GM19397 (cell line): ENCODE data around the gene ULK2.
"Not testable (repeated sequence)": the region's sequence is repeated elsewhere in the genome, so short reads cannot be mapped to it uniquely, and the experiment has no call there.

Experiments
- ATAC-seq: cut with Tn5 transposase; IDR thresholded peaks from one replicate; pipeline ENCODE4 v1.9.1; 2021; ENCODE audit warnings: mild to moderate bottlenecking, moderate library complexity; ENCODE audit not compliant: unreplicated experiment

The ULK2 gene

DNA sequence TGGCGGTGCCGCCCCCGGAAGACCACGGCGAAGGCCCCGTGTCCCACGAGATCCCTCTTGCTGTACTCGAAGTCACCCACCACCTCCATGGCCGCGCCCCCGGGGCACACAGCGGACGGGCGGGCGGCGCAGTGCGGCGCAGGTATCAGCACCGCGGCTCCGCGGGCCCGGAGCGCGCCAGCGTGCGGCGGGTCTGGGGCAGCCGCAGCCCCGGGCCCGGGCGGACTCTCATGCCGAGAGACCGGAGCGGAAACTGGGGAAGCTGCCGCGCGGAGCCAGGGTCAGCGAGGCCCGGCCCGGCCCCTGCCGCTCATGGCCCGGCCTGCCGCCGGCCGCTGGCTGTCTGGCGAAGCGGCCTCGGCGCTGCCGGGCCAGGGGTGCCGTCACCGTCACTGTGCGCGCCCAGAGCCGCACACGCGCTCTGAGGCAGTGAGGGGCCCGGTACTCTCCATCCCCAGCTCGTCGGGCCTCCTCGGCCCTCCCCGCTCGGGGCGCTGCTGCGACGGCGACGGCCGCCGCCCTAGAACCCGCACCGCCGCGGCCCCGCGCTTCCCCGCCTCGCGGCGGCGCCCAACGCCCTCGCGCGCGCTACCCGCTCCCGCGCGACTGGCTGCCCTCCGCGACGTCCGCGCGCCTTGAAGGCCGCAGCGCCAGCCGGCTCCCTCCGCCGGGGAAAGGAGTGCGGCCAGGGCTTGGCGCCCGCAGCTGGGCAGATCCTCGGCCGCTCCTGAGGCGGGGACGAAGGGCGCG is at the start of gene ULK2:
TSS of gene ULK2 (minus strand) at position 608 of the 750 bp plus-strand sequence. CDS start at position 89, 519 bp downstream.
- ATAC-seq: peak; percentile 57

DNA sequence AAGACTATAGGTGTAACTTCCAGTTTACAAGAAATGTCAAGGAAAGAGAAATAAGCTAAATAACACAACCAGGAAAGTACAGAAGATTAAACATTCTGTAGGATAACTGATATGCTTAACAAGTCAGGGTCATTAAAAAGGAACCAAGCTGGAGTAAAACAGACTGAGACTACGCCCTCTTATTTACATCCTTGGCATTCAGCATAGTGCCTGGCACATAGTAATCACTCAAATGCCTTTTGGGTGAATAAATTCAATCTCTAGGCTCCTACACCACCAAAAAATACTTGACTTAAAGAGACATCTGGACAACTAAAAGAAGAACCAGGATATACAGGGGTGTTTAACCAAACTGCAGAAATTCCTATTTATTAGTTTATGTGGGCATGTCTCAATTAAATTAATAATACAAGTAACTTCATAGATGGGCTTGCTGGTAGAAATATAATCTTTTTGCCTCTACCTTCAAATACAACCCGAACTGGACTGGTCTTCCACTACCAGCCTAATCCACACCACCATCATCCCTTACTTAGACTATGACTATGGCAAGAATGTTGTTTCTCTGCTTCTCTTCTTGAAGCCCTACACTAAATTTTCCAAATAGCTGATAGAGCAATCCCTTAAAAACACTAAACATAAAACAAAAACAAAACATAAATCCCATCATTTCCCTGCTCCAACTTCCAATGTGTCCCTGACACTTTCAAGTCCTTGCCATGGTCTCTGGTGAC is 47.7 kb upstream of the ULK2 start:
- ATAC-seq: no peak

DNA sequence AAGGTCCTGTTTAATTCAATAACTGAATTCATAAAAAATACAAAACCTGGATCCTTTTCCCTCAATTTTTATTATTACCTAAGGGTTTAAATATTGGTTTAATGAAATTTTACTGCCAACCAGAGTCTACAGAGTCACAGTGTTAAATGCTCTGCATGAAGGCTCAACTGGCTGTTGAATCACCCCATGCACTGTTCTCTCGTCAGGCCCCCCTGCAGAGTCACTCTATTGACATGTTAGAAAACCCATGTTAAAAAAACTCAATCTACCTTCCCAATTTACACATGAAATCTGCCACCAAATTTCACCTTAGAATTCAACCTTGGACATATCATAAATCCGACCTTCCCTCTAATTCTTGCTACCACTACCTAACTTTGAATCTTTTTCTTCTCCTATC is 43.3 kb upstream of the ULK2 start:
- ATAC-seq: no peak

DNA sequence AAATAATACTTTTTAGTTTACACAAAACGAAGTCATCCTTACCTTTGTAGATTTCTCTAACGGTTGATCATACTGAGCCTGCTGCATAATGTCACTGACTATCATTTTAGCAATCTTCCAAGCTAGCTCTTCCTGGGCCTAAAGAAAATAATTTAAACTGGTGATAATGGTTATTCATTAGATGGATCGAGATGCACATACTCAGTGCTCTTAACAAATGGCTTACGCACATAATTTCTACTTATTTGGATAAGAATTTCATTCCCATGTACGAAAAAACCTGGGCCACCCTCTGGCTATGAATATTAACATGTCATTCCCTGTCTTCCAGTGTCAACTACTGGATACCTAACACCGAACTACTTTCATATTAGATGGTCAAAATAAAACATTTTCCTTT is 41.4 kb upstream of the ULK2 start:
- no peak for ATAC-seq

DNA sequence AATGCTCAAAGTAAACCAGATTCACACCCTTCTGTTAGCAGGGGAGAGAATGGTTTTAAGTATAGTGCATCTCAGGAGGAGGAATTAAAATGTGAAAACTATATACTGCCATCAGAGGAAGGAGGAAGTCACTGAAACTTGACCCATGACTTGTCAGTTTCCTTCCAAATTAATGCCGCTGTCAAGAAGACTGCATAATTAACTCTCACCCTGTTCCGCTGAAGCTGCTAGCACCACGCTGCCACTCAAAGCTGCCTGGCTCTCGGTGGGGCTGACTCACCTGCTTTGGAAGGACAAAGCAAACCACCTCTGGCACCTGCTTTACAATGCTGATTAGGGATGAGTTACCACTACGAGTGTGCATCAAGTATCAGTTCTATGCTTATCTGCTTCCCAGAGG is 37.8 kb upstream of the ULK2 start:
- no peak for ATAC-seq

DNA sequence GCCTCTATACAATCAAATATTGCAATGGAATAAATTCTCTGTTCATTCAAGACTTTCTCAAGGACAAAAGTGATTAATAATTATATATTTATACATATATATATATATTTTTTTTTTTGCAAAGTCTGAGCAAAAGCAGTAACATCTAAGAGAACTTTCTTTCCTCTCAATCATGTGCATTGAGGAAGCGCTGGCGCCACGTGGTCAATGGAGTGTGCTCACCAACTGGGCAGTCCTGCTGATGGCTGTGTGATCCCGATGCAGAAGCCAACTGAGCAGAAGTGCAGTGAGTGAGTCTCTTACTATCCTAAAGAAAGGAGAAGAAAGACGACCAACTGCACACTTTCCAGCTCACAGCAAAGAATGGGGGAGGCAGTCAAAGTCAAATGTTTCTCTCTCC is 37.2 kb upstream of the ULK2 start:
- ATAC-seq: no peak

DNA sequence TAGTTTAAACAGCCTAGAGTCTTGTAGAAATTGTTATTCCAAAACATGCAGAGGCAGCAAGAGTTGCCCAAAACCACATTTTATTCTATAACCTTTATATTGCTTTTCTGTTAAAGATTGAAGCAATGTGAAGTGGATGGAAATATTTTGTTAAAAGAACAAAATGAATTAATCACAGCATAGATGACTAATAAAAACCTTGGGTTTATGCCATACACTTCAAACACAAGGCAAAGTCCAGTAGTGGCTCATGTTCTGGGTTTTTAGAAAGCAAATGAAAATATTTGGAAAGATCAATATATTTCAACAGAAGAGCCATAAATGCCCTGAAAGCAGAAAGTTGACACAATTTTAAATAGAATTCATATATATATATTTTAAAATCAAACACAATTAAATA is 36.7 kb upstream of the ULK2 start:
- ATAC-seq: no peak

DNA sequence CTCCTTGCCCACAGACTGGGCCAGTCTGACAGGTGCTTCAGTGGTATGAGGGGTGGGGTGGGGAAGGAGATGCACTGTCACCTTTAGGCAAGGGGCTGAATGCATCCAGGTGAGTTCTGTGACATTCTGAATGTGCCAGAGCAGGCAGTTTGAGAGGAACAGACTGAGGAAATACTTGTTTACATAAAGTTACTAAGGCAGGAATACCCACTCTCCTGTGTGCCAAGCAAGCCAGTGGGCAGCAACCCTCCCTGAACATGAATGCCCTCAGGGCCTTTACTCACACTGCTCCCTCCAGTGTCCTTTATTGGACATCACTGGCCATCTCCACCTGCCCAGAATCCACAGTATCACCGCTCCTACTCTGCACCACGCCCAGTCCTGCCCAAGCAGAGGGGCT is 33.1 kb upstream of the ULK2 start:
- ATAC-seq: no peak

DNA sequence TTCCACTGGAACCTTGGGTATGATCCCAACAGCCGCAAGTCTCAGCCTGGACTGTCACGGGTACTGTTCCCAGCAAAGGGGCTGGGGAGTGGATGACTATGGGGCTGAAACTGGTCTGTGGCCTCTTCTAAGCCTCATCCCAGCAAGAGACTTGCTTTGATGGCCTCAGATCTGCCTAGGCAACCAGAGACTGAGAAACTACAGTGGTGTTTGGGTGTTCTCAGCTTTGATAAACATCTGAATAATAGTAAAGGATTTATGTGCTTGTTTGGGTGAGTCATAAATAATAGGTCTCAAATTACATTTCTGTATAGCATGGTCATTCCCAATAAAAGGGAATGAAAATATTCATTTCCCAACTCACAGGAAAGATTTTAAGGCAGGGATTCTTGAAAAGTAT is 30.2 kb upstream of the ULK2 start:
- ATAC-seq: no peak

DNA sequence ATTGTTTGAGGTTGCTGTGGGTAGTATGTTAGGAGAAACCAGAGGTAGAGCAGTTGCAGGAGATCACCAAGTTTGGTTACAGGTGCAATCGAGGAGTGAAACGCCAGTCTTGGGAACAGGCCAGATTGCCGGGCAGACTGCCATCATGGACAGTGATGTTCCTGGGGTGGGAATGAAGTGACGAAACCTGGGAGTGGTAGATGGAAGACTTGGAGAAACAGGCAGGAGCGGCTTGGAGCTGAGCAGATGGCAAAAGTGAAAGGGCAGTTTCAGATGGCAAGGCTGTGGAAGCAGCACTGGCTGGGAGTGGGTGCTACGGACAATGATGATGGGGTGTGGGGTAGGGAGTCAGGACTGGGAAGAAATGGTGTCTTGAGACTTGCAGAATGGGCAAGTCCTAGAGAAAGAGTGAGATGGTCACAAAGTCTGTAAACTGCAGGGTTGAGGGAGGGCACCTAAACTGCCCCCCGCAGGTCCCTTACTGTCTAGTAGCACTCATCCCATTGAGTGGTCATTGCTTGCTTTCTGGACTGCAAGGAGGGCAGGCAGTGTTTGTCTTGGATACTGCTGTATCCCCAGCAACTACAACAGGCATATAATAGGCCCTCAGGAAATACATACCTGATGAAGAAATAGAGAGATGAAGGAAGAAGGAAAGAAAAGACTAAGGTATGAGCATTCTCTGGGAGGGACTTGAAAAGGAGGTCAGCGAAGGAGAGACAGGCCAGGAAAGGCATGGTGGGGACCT is 29.5 kb upstream of the ULK2 start:
- no peak for ATAC-seq

DNA sequence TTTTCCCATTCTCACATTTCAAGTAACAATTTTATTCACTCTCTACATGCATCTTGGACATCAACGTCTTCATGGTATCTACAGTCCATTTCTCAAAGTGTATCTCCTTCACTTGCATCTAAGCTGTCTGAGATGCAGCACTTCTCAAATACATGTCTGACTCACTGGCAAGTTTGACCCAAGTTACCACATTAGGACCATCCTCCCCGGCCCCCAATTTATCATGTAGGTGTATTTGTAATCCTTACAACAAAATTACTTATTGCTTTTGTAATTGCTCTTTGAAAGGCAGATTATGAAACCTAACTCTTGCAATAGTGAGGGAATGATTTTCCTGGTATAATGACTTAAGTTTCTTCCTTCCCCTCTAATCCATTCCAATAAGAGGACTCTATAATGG is 28.9 kb upstream of the ULK2 start:
- ATAC-seq: no peak

DNA sequence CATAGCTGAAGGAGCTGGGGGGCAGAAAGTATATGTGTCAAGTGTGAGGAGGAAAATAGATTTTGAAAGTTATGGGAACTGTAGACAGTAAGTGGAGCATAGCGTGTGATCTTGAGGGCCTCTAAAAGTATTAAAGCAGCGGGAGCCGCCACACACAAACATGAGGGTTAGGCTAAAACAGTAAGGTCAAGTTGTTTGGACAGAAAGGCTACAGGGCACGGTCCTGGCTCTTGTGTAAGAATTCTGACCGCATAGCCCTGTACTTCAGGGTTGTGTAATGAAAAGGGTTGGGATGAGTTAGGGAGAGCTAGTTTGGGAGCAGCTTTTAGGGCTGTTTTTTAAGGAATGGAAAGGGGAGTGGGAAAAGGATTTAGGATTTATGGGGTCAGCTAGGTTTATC is 22.8 kb upstream of the ULK2 start:
- ATAC-seq: not testable (repeated sequence)

DNA sequence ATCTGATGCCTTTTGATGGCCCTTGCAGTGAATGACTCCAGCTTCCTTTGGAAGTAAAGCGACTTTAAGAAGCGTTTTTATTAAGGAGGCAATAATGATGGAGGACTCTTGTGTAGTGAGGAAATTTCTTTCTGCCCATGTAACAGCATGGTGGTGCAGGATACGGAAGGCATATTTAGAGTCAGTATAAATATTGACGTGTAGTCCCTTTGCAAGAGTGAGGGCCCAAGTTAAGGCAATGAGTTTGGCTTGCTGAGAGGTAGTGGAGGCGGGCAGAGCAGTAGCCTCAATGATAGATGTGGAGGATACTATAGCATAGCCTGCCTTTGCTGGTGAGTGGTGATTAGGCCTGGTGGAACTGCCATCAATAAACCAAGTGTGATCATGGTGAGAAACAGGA is 22.3 kb upstream of the ULK2 start:
- not testable (repeated sequence) for ATAC-seq

DNA sequence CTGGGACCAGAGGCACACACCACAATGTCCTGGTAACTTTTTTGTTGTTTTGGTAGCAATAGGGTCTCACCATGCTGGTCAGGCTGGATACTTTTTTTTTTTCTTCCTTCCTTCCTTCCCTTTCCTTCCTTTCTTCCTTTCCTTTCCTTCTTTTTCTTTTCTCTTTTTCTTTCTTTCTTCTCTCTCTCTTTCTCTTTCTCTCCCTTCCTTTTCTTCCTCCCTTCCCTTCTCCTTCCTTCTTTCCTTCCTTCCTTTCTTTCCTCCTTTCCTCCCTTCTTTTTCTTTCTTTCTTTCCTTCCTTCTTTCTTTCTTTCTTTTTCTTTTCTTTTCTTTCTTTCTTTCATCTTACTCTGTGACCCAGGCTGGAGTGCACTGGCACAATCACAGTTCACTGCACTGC is 18.4 kb upstream of the ULK2 start:
- no peak for ATAC-seq

DNA sequence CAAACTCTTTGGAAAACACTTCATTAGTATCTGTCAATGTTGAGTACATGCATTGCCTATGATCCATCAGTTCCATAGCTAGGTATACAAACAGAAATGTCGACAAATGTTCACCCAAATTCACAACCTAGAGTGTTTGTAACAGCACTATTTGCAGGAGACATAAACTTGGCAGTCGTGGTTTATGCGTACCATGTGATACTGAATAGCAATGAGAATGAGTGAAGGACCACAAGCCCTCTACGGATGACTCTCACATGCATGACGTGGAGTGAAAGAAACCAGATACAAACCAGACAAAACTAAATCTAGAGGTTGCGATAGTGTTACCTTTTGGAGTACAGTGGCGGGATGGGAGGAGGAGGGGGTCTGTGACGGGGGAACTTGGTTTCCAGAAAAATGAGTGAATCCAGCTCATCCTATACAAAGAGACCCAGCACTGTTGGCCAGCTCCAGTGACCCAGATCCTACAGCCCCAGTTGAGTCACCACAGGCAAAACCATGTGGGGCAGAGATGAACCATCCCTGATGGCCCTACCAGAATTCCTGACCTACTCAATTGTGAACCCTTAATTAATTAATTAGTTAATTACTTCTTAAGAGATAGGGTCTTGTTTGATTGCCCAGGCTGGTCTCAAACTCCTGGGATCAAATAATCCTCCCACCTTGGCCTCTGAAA is 15.9 kb upstream of the ULK2 start:
- no peak for ATAC-seq

DNA sequence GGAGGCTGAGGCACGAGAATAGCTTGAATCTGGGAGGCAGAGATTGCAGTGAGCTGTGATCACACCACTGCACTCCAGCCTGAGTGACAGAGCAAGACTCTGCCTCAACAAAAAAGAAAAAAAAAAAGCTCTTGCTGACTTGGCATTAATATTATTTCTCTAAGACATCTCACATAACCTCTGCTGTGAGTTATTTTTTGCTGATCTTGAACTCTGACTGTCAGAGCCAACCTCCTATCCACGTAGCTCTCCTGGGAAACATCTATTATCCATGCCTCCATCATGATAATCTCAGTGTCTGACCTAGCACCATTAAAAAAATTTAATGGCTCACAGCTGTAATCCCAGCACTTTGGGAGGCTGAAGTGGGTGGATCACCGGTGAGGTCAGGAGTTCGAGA is 12.7 kb upstream of the ULK2 start:
- ATAC-seq: no peak

DNA sequence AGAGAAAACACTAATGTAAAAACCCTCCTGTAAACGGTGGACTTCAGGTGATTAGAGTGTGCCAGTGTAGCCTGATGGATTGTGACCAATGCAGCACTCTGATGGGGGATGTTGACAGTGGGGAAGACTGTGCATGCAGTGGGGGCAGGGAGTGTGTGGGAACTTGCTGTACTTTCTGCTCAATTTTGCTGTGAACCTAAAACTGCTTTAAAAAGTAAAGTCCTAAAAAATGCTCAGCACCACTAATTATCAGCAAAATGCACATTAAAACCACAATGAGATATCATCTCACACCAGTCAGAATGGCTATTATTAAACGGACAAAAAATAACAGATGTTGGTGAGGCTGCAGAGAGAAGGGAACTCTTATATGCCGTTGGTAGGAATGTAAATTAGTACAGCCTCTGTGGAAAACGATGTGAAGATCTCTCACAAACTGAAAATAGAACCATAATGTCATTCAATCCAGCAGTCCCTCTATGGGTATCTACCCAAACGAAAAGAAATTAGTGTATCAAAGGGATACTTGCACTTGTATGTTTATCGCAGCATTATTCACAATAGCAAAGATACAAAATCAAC is 9.7 kb upstream of the ULK2 start:
- ATAC-seq: no peak

DNA sequence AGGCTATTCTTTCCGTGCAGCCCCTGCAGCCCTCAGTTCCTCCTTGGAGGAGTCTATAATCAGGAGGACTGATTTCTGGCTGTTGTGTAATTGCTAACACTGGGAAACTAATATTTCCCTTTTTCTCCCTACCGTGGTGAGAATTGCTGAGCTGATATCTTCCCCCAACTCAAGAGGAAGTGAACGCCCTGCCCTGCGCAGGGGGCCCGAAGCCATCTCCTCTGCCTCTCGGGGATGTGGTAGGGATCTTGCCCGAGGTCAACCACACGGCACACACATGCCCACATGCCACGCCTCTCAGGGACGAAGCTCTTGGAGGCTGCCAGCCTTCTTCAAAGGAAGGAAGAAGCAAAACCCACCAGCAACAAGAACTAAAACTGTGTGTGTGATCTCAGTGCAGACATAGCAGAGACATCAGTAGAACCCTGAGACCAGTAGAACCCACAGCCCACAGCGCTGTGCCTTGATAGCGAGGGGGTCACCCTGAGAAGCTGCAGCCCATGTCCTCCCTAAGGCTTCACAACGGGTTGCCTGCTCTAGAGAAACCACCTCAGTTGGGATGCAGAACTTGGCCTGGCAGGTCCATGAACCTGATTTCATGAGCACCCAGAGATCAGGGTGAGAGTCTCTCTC is 8.9 kb upstream of the ULK2 start:
- no peak for ATAC-seq

DNA sequence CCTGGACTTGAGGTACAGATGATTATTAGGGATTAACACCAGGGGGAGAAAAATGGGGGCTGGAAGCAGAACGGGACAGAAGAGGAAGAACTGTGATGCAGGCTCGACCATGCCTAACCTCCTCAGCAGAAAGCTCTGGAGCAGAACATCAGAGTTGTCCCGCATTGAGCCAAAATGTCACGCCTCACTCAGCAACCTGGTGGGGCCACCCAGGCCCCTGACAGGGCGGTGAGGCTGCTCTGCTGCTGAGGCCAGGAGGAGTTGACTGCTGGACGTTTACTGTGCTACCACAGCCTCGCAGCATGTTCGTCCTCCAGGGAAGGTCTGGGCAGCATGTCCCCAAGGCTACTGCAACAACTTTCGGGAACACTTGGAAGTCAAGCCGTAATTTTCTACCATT is 6.5 kb upstream of the ULK2 start:
- no peak for ATAC-seq

DNA sequence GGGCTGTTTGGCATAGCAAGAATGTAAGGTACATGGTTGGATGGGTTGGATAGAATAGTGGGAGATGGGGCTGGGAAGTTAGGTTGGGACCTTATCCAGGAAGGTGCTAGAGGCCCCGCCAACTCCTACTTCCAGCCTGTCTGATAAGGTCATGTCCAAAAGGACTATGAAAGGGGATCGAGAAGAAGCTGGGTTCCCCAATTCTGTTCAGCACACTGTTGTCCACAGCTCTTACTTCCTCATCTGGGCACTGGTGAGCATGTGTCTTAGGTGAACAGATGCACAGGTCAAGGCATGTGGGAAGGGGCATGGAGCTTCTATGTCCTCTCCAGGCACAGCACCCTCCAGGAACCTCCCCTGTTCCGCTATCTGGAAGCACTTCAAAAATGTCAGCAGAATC is 5.6 kb upstream of the ULK2 start:
- ATAC-seq: no peak

DNA sequence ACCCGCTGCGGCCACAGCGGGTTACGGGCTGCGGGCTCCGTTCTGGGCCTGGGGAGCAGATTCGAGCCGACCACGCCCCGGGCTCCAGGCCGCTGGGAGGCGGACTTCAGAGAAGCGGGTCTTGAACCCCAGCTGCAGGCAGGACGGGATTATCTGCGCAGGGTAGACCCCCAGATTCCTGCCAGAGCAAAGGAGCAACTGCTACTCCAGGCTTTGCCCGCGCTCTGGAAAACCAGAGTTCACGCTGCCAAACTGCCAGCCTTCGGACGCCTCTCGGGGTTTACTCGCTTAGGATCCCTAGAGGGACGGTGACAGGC is 301 bp upstream of the ULK2 start:
- ATAC-seq: no peak
